Measurements from ENCODE around the gene CD151. TPM values are rescaled to one million over a fixed set of nuclear protein-coding genes. Genes with fewer than 3 reads are reported as not detected.

CD151 gene
- polyA plus RNA-seq, 3 donors from 2014 or later, result 19.7 to 25.7 (median 23.7) TPM

GRCh38 chr11:850775-851763 is 18.3 kb downstream of the CD151 start:
- Mint-ChIP-seq H3K9me3 (peaks cover 0 to 1% (median 0%) of the 10 kb centered on the region in 6 donors), H3K27me3 (ENCODE audit: low read depth in 3 of 3) (peaks cover 0 to 2% (median 0%) of the 10 kb centered on the region in 3 donors), H3K36me3 (no peaks in the 10 kb centered on the region), H3K4me3 (peak overlapping the region; percentile 26 to 54 (median 44)), H3K4me1 (peaks cover 0 to 5% of the 10 kb centered on the region in 2 donors), H3K27ac (no peak overlapping the region)
- no peak for DNase-seq

DNA sequence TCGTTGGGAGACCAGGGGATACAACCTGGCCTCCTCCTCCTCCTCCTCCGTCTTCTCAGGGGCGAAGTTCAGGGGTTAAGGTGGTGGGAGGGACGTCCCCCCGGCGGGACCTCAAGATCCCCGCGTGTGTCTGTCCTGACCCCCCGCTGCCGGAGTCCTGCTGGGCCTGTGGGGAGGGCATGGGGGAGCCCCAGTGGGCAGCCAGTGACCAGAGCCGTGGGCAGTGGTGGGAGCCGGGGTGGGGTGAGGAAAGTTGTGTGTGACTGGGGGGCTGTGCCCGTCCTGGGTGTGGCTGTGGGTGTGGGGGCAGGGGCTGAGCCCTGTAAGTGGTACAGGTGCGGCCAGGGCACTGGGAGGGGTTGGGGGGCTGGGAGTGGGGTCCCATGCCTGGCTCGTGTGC is 20.0 kb downstream of the CD151 start:
- H3K4me3 Mint-ChIP-seq, result no peak overlapping the region
- no peaks in the 10 kb centered on the region for H3K36me3 Mint-ChIP-seq
- no peak for DNase-seq
- H3K27ac Mint-ChIP-seq, result no peak overlapping the region
- H3K4me1 Mint-ChIP-seq, result peaks cover 10 to 19% of the 10 kb centered on the region in 2 donors
- H3K27me3 Mint-ChIP-seq (ENCODE audit: low read depth in 3 of 3), result peaks cover 3 to 6% (median 4%) of the 10 kb centered on the region in 3 donors
- H3K9me3 Mint-ChIP-seq, result peaks cover 0 to 1% (median 0%) of the 10 kb centered on the region in 6 donors

DNA sequence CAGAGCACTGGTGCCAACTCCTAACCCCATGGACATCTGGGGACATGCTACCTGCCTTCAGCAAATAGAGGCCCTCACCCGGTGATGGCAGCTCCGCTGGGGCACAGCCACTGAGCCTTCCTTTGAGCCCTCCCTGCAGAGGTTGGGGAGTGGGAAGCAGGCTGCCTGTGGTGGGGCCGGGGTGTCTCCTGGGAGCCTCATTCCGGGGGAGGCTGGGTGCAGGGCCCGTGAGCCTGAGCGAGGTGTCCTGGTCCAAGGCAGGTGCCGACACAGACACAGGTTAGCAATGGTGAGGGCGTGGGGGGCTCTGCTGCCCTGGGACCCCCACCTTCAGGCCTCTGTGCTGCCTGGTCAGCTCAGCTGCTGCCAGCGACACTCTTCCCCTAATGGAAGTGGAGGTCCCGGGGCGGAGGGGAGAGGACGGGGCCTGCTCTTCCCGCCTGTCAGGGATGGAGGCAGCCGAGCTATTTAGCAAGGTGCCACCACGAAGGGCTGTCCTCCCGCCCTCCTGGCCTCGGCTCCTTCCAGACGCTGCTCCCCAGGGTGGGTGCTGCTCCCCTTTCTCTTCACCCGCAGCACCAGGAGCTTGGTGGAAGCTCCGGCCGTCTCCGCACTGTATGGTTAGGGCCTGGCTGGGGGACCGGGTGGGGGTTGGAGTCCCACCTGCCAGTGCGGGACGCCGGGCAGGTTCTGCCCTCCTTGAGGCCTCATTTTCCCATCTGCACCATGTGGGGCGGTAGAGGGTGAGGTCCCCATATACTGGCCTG is 21.1 kb downstream of the CD151 start:
- no peak for DNase-seq
- H3K36me3 Mint-ChIP-seq, result no peaks in the 10 kb centered on the region
- peaks cover 10 to 14% of the 10 kb centered on the region in 2 donors for H3K4me1 Mint-ChIP-seq
- H3K27ac Mint-ChIP-seq, result no peak overlapping the region
- no peak overlapping the region for H3K4me3 Mint-ChIP-seq
- peaks cover 3 to 6% (median 4%) of the 10 kb centered on the region in 3 donors for H3K27me3 Mint-ChIP-seq (ENCODE audit: low read depth in 3 of 3)
- H3K9me3 Mint-ChIP-seq, result peaks cover 0 to 1% (median 0%) of the 10 kb centered on the region in 6 donors

- peaks cover 0 to 1% (median 0%) of the 10 kb centered on the region in 6 donors for H3K9me3 Mint-ChIP-seq
Measured at GRCh38 chr11:854601-855329, 22.0 kb downstream of the CD151 start.

GRCh38 chr11:855330-855674 is 22.6 kb downstream of the CD151 start:
- no peaks in the 10 kb centered on the region for H3K36me3 Mint-ChIP-seq
- peaks cover 0 to 1% (median 0%) of the 10 kb centered on the region in 6 donors for H3K9me3 Mint-ChIP-seq
- H3K4me1 Mint-ChIP-seq, result peaks cover 10 to 14% of the 10 kb centered on the region in 2 donors
- DNase-seq, result no peak
- peaks cover 3 to 6% (median 4%) of the 10 kb centered on the region in 3 donors for H3K27me3 Mint-ChIP-seq (ENCODE audit: low read depth in 3 of 3)
- no peak overlapping the region for H3K4me3 Mint-ChIP-seq
- peak overlapping the region in 1 of 6 donors; percentile 4 for H3K27ac Mint-ChIP-seq

More at GRCh38 chr11:854601-855329, 22.0 kb downstream of the CD151 start:
- Mint-ChIP-seq H3K4me3 (no peak overlapping the region), H3K27me3 (ENCODE audit: low read depth in 3 of 3) (peaks cover 3 to 6% (median 4%) of the 10 kb centered on the region in 3 donors), H3K27ac (no peak overlapping the region), H3K4me1 (peaks cover 10 to 14% of the 10 kb centered on the region in 2 donors), H3K36me3 (no peaks in the 10 kb centered on the region)
- DNase-seq, result no peak

DNA sequence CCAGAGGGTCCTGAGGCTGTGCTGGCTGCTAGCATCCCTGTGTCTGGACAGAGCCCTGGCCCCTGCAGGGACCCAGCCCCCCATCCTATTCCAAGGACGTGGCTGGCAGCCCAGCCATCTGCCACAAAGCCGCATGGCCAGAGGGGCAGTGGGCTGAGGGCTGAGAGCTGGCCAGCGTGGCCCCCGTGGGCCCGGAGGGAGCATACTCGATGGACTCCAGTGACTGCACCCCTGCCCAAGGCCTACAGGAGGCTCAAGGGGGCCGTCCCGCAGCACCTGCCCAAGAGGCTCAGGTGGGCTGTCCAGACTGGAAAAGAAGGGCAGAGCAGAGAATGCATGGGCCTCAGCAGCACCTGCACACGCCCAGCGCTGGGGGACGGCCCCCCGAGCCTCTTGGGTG is 23.0 kb downstream of the CD151 start:
- no peak overlapping the region for H3K4me3 Mint-ChIP-seq

DNA sequence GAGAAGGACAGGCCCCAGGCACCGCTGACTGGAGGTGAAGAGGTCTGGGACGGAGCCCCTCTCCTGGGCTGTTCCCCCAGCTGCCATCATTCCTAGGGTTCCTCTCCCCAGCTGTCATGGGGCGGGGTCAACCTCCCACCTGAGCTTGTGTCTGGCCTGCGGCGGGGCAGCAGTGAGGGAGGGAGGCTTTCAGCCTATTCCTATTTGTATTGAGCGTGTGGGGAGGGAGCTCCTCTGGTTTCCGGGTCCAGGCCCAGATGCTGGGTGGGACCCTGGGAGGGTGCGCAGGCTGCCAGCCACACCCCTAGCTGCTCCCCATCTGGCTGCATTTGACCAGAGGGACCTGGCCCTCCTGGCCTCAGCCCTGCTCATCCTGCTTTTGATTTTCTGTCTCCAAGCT is 23.6 kb downstream of the CD151 start:
- Mint-ChIP-seq H3K36me3 (no peaks in the 10 kb centered on the region), H3K4me3 (no peak overlapping the region), H3K27ac (peak overlapping the region in 5 of 6 donors; percentile 77 to 89 (median 84)), H3K9me3 (peaks cover 0 to 1% (median 0%) of the 10 kb centered on the region in 6 donors), H3K27me3 (ENCODE audit: low read depth in 3 of 3) (peaks cover 3 to 6% (median 4%) of the 10 kb centered on the region in 3 donors), H3K4me1 (peaks cover 10 to 14% of the 10 kb centered on the region in 2 donors)
- DNase-seq, result no peak

More for the DNA sequence above, 23.0 kb downstream of the CD151 start:
- Mint-ChIP-seq H3K27me3 (ENCODE audit: low read depth in 3 of 3) (peaks cover 3 to 6% (median 4%) of the 10 kb centered on the region in 3 donors), H3K27ac (peak overlapping the region in 1 of 6 donors; percentile 81), H3K36me3 (no peaks in the 10 kb centered on the region), H3K4me1 (peaks cover 10 to 14% of the 10 kb centered on the region in 2 donors), H3K9me3 (peaks cover 0 to 1% (median 0%) of the 10 kb centered on the region in 6 donors)
- DNase-seq, result no peak

DNA sequence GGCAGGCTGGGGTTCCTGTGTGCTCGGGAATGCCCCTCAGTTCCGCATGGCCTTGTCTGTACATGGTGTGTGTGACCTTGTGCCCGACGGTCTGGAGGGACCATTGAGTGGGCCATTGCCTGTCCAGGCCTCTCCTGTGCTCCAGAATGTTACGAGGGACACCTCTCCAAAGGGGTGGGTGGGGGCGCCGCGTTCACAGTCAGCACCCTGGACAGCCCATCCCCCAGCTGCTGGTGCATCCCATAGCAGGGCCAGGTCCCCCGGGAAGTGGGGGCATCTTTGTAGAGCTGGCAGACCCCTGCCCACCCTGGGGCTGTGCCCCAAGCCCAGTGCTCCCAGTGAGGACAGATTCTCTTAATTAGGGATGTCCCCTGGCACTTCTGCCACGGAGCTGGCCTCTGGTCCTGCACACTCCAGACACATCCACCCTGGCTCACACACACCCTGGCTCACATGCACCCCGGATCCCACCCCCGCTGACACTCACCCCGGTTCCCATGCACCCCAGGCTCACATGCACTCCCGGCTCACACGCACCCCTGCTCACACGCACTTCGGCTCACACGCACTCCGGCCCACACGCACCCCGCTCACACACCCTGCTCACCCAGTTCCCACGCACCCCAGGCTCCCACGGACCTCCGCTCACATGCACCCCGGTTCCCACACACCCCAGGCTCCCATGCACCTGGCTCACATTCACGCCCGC is 25.5 kb downstream of the CD151 start:
- Mint-ChIP-seq H3K36me3 (no peaks in the 10 kb centered on the region), H3K4me1 (peaks cover 10 to 14% of the 10 kb centered on the region in 2 donors), H3K27ac (no peak overlapping the region), H3K27me3 (ENCODE audit: low read depth in 3 of 3) (peaks cover 3 to 4% (median 4%) of the 10 kb centered on the region in 3 donors), H3K9me3 (no peaks in the 10 kb centered on the region), H3K4me3 (no peak overlapping the region)
- no peak for DNase-seq

DNA sequence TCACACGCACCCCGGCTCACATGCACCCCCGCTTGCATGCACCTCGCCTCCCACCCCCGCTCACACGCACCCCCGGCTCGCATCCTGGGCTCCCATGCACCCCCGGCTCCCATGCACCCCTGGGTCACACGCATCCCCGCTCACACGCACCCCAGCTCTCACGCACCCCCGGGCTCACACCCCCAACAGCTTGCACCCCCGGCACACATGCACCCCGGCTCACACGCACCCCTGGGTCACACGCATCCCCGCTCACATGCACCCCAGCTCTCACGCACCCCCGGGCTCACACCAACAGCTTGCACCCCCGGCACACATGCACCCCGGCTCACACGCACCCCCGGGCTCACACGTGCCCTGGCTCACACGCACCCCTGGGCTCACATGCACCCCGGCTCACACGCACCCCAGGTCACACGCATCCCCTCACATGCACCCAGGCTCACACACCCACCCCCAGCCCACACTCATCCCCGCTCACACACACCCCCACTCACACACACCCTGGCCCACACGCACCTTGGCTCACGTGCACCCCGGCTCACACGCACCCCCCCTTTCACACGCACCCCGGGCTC is 26.1 kb downstream of the CD151 start:
- H3K9me3 Mint-ChIP-seq, result no peaks in the 10 kb centered on the region
- peaks cover 3 to 4% (median 4%) of the 10 kb centered on the region in 3 donors for H3K27me3 Mint-ChIP-seq (ENCODE audit: low read depth in 3 of 3)
- peaks cover 10 to 14% of the 10 kb centered on the region in 2 donors for H3K4me1 Mint-ChIP-seq
- H3K27ac Mint-ChIP-seq, result no peak overlapping the region
- H3K36me3 Mint-ChIP-seq, result no peaks in the 10 kb centered on the region
- no peak overlapping the region for H3K4me3 Mint-ChIP-seq
- no peak for DNase-seq

GRCh38 chr11:859394-860131 is 26.8 kb downstream of the CD151 start:
- Mint-ChIP-seq H3K27ac (no peak overlapping the region), H3K4me1 (peaks cover 10 to 14% of the 10 kb centered on the region in 2 donors), H3K27me3 (ENCODE audit: low read depth in 3 of 3) (peaks cover 3 to 4% (median 4%) of the 10 kb centered on the region in 3 donors), H3K4me3 (no peak overlapping the region), H3K9me3 (no peaks in the 10 kb centered on the region), H3K36me3 (no peaks in the 10 kb centered on the region)
- DNase-seq, result no peak

- DNase-seq, result no peak
- Mint-ChIP-seq H3K36me3 (no peaks in the 10 kb centered on the region), H3K27me3 (ENCODE audit: low read depth in 3 of 3) (peaks cover 3 to 4% (median 4%) of the 10 kb centered on the region in 3 donors), H3K4me1 (peaks cover 10 to 14% of the 10 kb centered on the region in 2 donors), H3K9me3 (no peaks in the 10 kb centered on the region), H3K4me3 (no peak overlapping the region), H3K27ac (no peak overlapping the region)
Measured at GRCh38 chr11:860234-861104, 27.7 kb downstream of the CD151 start.
